ENCODE measurements around the gene REXO4.

- TF ChIP-seq POLR2A (IDR thresholded peaks at IDR 0.05) (no peak), CTCF (IDR thresholded peaks at IDR 0.05) (no peak), POLR2AphosphoS5 (IDR thresholded peaks at IDR 0.05) (no peak), EP300 (IDR thresholded peaks at IDR 0.05) (no peak)
Measured at GRCh38 chr9:133369422-133369821, 48.4 kb downstream of the REXO4 start.

Data from sigmoid colon (tissue), 4 donors.